Hepatocyte (in vitro differentiated cells): Measurements from ENCODE around the gene SHH. TPM values are rescaled to one million over a fixed set of nuclear protein-coding genes. Genes with fewer than 3 reads are reported as not detected.

Experiments used
- DNase-seq: peaks from one replicate; pipeline ENCODE4 v3.0.0-alpha.2; 2016; ENCODE audit warnings: low spot score
- H2AFZ ChIP-seq: fragments of 200-600 bp; sonication (generic); 2 replicates; pipeline ENCODE4 v1.6.0; 2016; ENCODE audit warnings: antibody characterized with exemption, mild to moderate bottlenecking
- H3K27ac ChIP-seq: fragments of 200-600 bp; sonication (generic); 2 replicates; pipeline ENCODE4 v1.5.1; 2016; ENCODE audit warnings: mild to moderate bottlenecking
- H3K27me3 ChIP-seq: fragments of 200-600 bp; sonication (generic); 2 replicates; pipeline ENCODE4 v1.6.1; 2016
- H3K36me3 ChIP-seq: fragments of 200-600 bp; sonication (generic); replicated peaks from 2 replicates; pipeline ENCODE4 v1.5.1; 2016; ENCODE audit warnings: low read depth; ENCODE audit not compliant: insufficient read depth
- H3K4me1 ChIP-seq: fragments of 200-600 bp; sonication (generic); 2 replicates; pipeline ENCODE4 v1.5.1; 2016; ENCODE audit warnings: mild to moderate bottlenecking, moderate library complexity; ENCODE audit not compliant: insufficient read depth
- H3K4me2 ChIP-seq: fragments of 200-600 bp; sonication (generic); 2 replicates; pipeline ENCODE4 v1.6.0; 2016
- H3K4me3 ChIP-seq: fragments of 200-600 bp; sonication (generic); 2 replicates; pipeline ENCODE4 v1.5.1; 2016; ENCODE audit warnings: mild to moderate bottlenecking
- H3K79me2 ChIP-seq: fragments of 200-600 bp; sonication (generic); 2 replicates; pipeline ENCODE4 v1.6.0; 2017; ENCODE audit warnings: mild to moderate bottlenecking
- H3K9me2 ChIP-seq: fragments of 200-600 bp; sonication (generic); replicated peaks from 2 replicates; pipeline ENCODE4 v1.6.0; 2017; ENCODE audit warnings: mild to moderate bottlenecking; ENCODE audit not compliant: insufficient read depth
- H3K9me3 ChIP-seq: fragments of 200-600 bp; sonication (generic); 2 replicates; pipeline ENCODE4 v1.5.1; 2016; ENCODE audit warnings: low read depth, mild to moderate bottlenecking
- H4K20me1 ChIP-seq: fragments of 200-600 bp; sonication (generic); 2 replicates; pipeline ENCODE4 v1.6.0; 2016; ENCODE audit warnings: mild to moderate bottlenecking; ENCODE audit not compliant: insufficient read depth, poor library complexity, severe bottlenecking
- CTCF ChIP-seq: fragments of 200-600 bp; sonication (generic); IDR thresholded peaks from 2 replicates; pipeline ENCODE4 v1.5.1; 2016; ENCODE audit warnings: antibody characterized with exemption, mild to moderate bottlenecking; ENCODE audit not compliant: poor library complexity
- EZH2 ChIP-seq: fragments of 200-600 bp; sonication (generic); IDR thresholded peaks from 2 replicates; pipeline ENCODE4 v1.6.1; 2016; ENCODE audit warnings: antibody characterized with exemption, mild to moderate bottlenecking, borderline replicate concordance
- EZH2phosphoT487 ChIP-seq: fragments of 200-600 bp; sonication (generic); IDR thresholded peaks from one replicate; pipeline ENCODE4 v1.6.1; 2018; ENCODE audit warnings: antibody characterized with exemption, mild to moderate bottlenecking, low read depth, moderate library complexity; ENCODE audit not compliant: unreplicated experiment, severe bottlenecking
- WGBS: methylation state at CpG from one replicate; pipeline ENCODE4 v1.1.6; 2016; ENCODE audit warnings: low lambda C conversion rate; ENCODE audit errors: missing lambda C conversion rate; 5-methylcytosine and 5-hydroxymethylcytosine counted together
- polyA plus RNA-seq: library from polyadenylated mRNA; unstranded; fragments of >200 nt; fragmentation: Nextera tagmentation; extraction: Ambion mirVana; gene quantifications from 2 replicates; pipeline ENCODE4 v1.2.1, GENCODE V29; 2016
- total RNA-seq: library from RNA; depleted of rRNA; stranded (reverse); fragments of >200 nt; gene quantifications from 2 replicates; pipeline ENCODE4 v1.2.3, GENCODE V29; 2014

The SHH gene
- total and polyA plus RNA-seq, 2 experiments from 2014 or later, result 12.1 to 21.2 TPM

DNA sequence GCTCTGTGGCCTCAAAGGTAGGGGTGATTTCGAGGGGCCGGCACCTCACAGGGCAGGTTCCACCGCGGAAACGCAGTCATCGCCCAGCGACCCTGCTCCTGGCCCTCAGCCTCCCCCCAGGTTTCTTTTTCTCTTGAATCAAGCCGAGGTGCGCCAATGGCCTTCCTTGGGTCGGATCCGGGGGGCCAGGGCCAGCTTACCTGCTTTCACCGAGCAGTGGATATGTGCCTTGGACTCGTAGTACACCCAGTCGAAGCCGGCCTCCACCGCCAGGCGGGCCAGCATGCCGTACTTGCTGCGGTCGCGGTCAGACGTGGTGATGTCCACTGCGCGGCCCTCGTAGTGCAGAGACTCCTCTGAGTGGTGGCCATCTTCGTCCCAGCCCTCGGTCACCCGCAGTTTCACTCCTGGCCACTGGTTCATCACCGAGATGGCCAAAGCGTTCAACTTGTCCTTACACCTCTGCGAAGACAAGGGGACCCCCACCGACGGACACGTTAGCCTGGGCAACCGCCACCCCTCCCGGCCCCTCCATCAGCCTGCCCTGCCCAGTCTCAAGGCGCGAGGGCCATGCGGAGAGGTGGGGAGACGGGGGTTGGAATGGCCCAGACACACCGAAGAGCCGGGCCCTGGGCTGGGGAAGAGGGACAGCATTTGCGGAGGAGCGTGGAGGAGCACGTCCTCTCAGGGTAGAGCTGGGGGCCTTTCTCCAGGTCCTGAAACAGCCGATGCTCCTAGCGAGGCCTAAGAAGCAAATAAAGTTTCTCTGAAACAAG is 6.0 kb downstream of the SHH start:
- no peaks in the 10 kb centered on the region for H3K9me3 ChIP-seq
- peaks cover 10% of the 10 kb centered on the region for H3K79me2 ChIP-seq
- H3K4me2 ChIP-seq, result peak overlapping the region; percentile 95
- no peak for DNase-seq
- H2AFZ ChIP-seq, result no peak overlapping the region
- H3K9me2 ChIP-seq, result no peaks in the 10 kb centered on the region
- WGBS, result 45% methylated on average over 47 of the region's 47 CpGs
- TF ChIP-seq CTCF (no peak), EZH2 (no peak), EZH2phosphoT487 (no peak)
- H3K27me3 ChIP-seq, result peaks cover 56% of the 10 kb centered on the region
- peaks cover 36% of the 10 kb centered on the region for H3K4me1 ChIP-seq
- H4K20me1 ChIP-seq, result no peaks in the 10 kb centered on the region
- H3K27ac ChIP-seq, result peak overlapping the region; percentile 83
- no peak overlapping the region for H3K4me3 ChIP-seq
- H3K36me3 ChIP-seq, result no peaks in the 10 kb centered on the region

DNA sequence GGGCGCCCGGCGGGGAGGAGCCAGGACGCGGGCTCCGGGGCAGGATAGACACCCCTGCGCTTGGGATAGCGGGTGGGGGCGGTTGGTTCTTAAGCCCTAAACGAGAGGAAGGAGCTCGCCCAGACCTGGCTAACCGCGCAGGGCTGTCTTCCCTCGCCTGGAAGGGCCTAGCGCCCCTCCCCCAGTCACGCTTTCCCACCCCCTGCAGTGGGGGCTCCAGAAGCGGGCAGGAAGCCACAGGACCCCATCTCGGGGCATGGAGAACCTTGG is 6.5 kb downstream of the SHH start:
- no peak for TF ChIP-seq EZH2phosphoT487
- peak; percentile 6 for TF ChIP-seq EZH2
- no peak for TF ChIP-seq CTCF
- Histone ChIP-seq H3K27me3 (peaks cover 54% of the 10 kb centered on the region), H3K9me2 (no peaks in the 10 kb centered on the region), H3K4me2 (peak overlapping the region; percentile 95), H3K4me3 (peak overlapping the region; percentile 23), H2AFZ (no peak overlapping the region), H3K79me2 (peaks cover 5% of the 10 kb centered on the region), H3K9me3 (no peaks in the 10 kb centered on the region), H3K4me1 (peaks cover 36% of the 10 kb centered on the region), H3K36me3 (no peaks in the 10 kb centered on the region), H4K20me1 (no peaks in the 10 kb centered on the region), H3K27ac (peak overlapping the region; percentile 23)
- DNase-seq, result no peak
- WGBS, result 18% methylated on average over 17 of the region's 18 CpGs

DNA sequence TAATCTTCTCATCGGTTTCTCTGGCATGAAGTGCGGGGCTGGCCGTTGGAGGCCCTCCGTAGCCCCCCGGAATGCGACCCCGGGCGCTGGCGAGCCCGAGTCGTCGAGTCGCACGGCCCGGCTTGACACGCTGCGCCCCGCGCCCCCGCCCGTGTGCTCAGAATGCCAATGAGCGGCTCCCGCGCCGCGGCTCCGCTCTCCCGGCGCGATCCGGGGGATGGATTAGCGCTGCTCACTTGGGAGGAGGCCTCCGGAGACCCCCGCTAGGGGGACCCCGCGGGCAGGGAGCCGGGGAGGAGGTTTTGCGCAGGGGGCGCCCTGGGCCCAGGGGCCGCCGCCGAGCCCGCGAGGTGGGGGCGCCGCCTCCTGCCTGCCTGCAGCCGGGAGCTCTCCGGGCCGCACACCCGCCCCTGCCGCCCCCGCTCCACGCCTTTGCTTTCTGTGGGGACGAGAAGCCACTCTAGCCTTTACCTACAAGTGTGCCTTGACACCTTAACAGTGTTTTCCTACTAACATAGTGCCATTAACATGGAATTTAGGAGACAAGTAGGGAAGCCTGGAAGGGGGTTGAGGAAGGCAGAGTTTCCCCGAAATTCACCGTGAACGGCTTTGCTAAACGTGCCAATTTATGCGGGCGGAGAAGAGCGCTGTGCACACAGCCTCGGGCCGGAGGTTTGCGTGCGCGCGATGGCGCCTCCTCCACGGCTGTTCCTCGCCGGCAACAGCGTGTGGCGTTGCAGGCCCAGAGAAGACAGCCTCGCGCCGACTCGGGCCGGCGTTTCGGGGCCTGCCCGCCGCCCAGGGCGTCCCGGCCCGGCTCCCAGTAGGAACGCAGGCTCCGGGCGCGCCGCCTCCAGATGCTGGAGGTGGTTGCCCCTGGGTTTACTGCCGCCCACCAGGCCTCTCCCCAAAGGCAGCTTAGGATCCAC is 7.1 kb downstream of the SHH start:
- peaks cover 36% of the 10 kb centered on the region for H3K4me1 ChIP-seq
- peak overlapping the region; percentile 23 for H3K4me3 ChIP-seq
- H3K9me2 ChIP-seq, result no peaks in the 10 kb centered on the region
- no peaks in the 10 kb centered on the region for H3K36me3 ChIP-seq
- H2AFZ ChIP-seq, result peak overlapping the region; percentile 55
- TF ChIP-seq CTCF, result peak; percentile 56
- TF ChIP-seq EZH2, result no peak
- DNase-seq, result peak; percentile 81
- 6% methylated on average over 83 of the region's 91 CpGs for WGBS
- H3K27ac ChIP-seq, result peak overlapping the region; percentile 48
- H4K20me1 ChIP-seq, result no peaks in the 10 kb centered on the region
- peak overlapping the region; percentile 95 for H3K4me2 ChIP-seq
- no peaks in the 10 kb centered on the region for H3K9me3 ChIP-seq
- peaks cover 2% of the 10 kb centered on the region for H3K79me2 ChIP-seq
- peaks cover 53% of the 10 kb centered on the region for H3K27me3 ChIP-seq
